Immature natural killer cell (primary cell): ENCODE data around the gene TBC1D7. TPM values are rescaled to one million over a fixed set of nuclear protein-coding genes. Genes with fewer than 3 reads are reported as not detected.

Source experiments
- DNase-seq, 3 donors: peaks; one replicate each; pipeline ENCODE4 v3.0.0; 2022; ENCODE audit warnings: mixed read lengths in 1 of 3
- H3K27ac Mint-ChIP-seq, 6 donors: one replicate each; pipeline ENCODE4 v1.8.0; 2020; ENCODE audit warnings: mixed read lengths in 6 of 6, mild to moderate bottlenecking in 5 of 6, inconsistent platforms in 4 of 6, moderate library complexity in 3 of 6
- H3K27me3 Mint-ChIP-seq, 3 donors: one replicate each; pipeline ENCODE4 v1.8.0; 2020 to 2021; ENCODE audit warnings: low read depth in 3 of 3, mild to moderate bottlenecking in 3 of 3, mixed read lengths in 3 of 3, moderate library complexity in 3 of 3, inconsistent platforms in 1 of 3
- H3K36me3 Mint-ChIP-seq, 3 donors: one replicate each; pipeline ENCODE4 v1.8.0; 2020; ENCODE audit warnings: mixed read lengths in 3 of 3, inconsistent platforms in 2 of 3, mild to moderate bottlenecking in 2 of 3
- H3K4me1 Mint-ChIP-seq, 2 donors: one replicate each; pipeline ENCODE4 v1.8.0; 2020; ENCODE audit warnings: inconsistent platforms in 2 of 2, mild to moderate bottlenecking in 2 of 2, mixed read lengths in 2 of 2, moderate library complexity in 1 of 2
- H3K4me3 Mint-ChIP-seq, 5 donors: one replicate each; pipeline ENCODE4 v1.8.0; 2020; ENCODE audit warnings: mild to moderate bottlenecking in 5 of 5, mixed read lengths in 5 of 5, inconsistent platforms in 3 of 5, moderate library complexity in 3 of 5
- H3K9me3 Mint-ChIP-seq, 6 donors: one replicate each; pipeline ENCODE4 v1.8.0; 2020; ENCODE audit warnings: mild to moderate bottlenecking in 6 of 6, mixed read lengths in 6 of 6, inconsistent platforms in 4 of 6, moderate library complexity in 3 of 6
- polyA plus RNA-seq, 3 donors: library from polyadenylated mRNA; unstranded; fragments of 300-500 nt; fragmentation: Illumina TruSeq; gene quantifications; one replicate each; pipeline ENCODE4 v1.2.3, GENCODE V29; 2021

TBC1D7 gene
- polyA plus RNA-seq, 3 donors from 2014 or later, result 19.0 to 40.3 (median 23.5) TPM

- peak overlapping the region in 2 of 5 donors; percentile 56 to 80 for H3K4me3 Mint-ChIP-seq
- peaks cover 0 to 1% (median 0%) of the 10 kb centered on the region in 3 donors for H3K27me3 Mint-ChIP-seq
- H3K36me3 Mint-ChIP-seq, result peaks cover 12 to 40% (median 19%) of the 10 kb centered on the region in 3 donors
- H3K27ac Mint-ChIP-seq, result peak overlapping the region in 4 of 6 donors; percentile 51 to 73 (median 64)
- H3K9me3 Mint-ChIP-seq, result no peaks in the 10 kb centered on the region
- H3K4me1 Mint-ChIP-seq, result peaks cover 20 to 21% of the 10 kb centered on the region in 2 donors
- peak in 1 of 3 donors; percentile 23 for DNase-seq
These were observed 24.7 kb downstream of the TBC1D7 start for GRCh38 chr6:13303668-13304017.

DNA sequence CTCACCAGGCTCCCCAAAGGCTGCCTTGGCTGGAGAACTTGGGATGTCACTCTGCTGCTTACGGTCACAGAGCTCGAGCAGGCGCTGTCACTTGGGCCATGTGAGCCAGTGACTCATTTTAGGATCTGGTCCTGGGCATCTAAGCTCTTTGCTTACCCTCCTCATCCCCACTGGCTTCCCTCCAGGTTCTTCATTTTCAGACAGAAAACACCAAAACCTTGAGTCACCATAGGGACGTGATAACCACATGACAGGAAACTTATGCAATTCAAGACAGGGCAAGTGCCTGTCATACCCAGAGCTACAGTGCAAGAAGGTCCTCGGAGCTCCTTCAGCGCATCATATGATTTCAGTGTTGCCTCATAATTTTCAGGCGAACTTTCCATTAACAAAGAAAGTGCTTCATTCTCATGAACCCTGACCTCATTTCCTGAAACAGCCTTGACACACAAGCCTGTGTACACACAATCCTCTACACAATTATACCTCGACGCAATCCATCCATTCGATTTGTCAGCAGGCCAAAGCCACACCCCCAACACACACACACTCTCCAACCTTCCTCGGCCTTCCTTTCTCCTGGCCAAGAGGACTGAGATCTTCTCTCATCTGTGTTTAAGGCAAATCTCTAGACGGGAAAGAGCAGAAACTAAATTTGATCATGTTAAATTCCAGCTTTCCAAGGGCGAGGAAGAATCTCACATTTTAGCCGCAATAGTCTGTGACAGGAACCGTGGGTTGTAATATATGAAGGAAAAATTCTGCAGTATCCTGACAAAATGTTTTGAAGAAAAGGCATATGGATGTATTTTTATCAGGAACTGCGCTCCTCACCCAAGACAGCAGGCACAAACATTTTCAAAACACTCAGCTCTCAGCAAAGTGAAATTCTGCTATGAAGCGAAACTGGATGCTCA, 25.3 kb downstream of the TBC1D7 start:
- no peaks in the 10 kb centered on the region for H3K9me3 Mint-ChIP-seq
- peaks cover 0 to 1% (median 0%) of the 10 kb centered on the region in 3 donors for H3K27me3 Mint-ChIP-seq
- peak overlapping the region in 1 of 5 donors; percentile 80 for H3K4me3 Mint-ChIP-seq
- DNase-seq, result peak; percentile 3 to 60 (median 15)
- peaks cover 20 to 21% of the 10 kb centered on the region in 2 donors for H3K4me1 Mint-ChIP-seq
- H3K36me3 Mint-ChIP-seq, result peaks cover 15 to 43% (median 22%) of the 10 kb centered on the region in 3 donors
- H3K27ac Mint-ChIP-seq, result peak overlapping the region; percentile 15 to 88 (median 72)

- no peak for DNase-seq
- peak overlapping the region in 1 of 5 donors; percentile 80 for H3K4me3 Mint-ChIP-seq
These were observed 26.0 kb downstream of the TBC1D7 start for GRCh38 chr6:13302291-13302690.

GRCh38 chr6:13300643-13301590, 27.4 kb downstream of the TBC1D7 start:
- DNase-seq, result no peak
- Mint-ChIP-seq H3K9me3 (no peaks in the 10 kb centered on the region), H3K4me3 (no peak overlapping the region), H3K27ac (peak overlapping the region in 2 of 6 donors; percentile 25 to 37), H3K36me3 (peaks cover 8 to 43% (median 14%) of the 10 kb centered on the region in 3 donors), H3K4me1 (peaks cover 21% of the 10 kb centered on the region in 2 donors), H3K27me3 (peaks cover 0 to 1% (median 0%) of the 10 kb centered on the region in 3 donors)

More at GRCh38 chr6:13302291-13302690, 26.0 kb downstream of the TBC1D7 start:
- peak overlapping the region in 4 of 6 donors; percentile 70 to 88 (median 76) for H3K27ac Mint-ChIP-seq
- peaks cover 20 to 21% of the 10 kb centered on the region in 2 donors for H3K4me1 Mint-ChIP-seq
- H3K36me3 Mint-ChIP-seq, result peaks cover 16 to 48% (median 18%) of the 10 kb centered on the region in 3 donors
- H3K9me3 Mint-ChIP-seq, result no peaks in the 10 kb centered on the region
- H3K27me3 Mint-ChIP-seq, result peaks cover 0 to 1% (median 0%) of the 10 kb centered on the region in 3 donors

DNA sequence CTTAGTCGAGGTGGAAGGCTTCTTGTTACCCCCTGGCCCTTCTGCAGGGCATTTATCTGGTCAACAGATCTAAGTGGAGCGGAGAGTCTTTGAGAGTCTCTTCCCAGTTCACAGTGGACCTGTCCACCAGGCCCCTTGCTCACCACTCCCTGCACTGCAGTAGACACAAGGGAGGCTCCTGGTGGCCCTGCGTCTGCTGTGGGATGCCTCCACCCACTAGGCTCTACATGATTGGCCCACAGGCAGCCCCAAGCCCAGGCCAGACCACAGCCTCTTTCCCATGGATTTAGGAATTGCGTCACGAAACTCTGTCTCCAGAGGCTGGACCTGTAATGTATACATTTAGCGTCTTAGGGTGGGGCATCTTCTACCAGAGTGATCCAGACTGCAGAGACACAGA, 28.4 kb downstream of the TBC1D7 start:
- DNase-seq, result no peak
- Mint-ChIP-seq H3K4me3 (no peak overlapping the region), H3K36me3 (peaks cover 12 to 41% (median 19%) of the 10 kb centered on the region in 3 donors), H3K9me3 (no peaks in the 10 kb centered on the region), H3K27ac (no peak overlapping the region), H3K27me3 (peaks cover 0 to 1% (median 0%) of the 10 kb centered on the region in 3 donors), H3K4me1 (peaks cover 21% of the 10 kb centered on the region in 2 donors)

DNA sequence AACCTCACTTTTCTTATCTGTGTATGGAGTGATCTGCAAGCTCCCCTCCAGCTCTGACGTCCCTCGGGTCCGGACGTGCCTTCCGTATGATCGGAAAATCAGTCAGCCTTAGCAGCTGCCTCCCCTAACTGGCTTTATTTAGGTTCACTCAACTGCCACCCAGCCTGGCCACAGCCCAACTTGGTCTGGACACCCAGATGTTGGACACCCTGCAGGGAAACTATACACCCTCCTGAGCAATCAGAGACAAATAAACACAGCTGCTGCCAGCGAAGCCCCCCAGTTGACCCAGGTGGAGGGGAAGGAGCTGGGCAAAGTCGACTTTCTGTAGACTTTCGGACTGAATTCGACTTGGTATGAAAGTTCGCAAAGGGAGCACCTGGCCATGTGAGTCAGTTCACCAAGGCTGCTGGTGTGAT, 28.9 kb downstream of the TBC1D7 start:
- H3K9me3 Mint-ChIP-seq, result no peaks in the 10 kb centered on the region
- H3K4me1 Mint-ChIP-seq, result peaks cover 18 to 19% of the 10 kb centered on the region in 2 donors
- peaks cover 17 to 41% (median 22%) of the 10 kb centered on the region in 3 donors for H3K36me3 Mint-ChIP-seq
- H3K27ac Mint-ChIP-seq, result no peak overlapping the region
- H3K27me3 Mint-ChIP-seq, result peaks cover 0 to 1% (median 0%) of the 10 kb centered on the region in 3 donors
- no peak for DNase-seq
- H3K4me3 Mint-ChIP-seq, result no peak overlapping the region

DNA sequence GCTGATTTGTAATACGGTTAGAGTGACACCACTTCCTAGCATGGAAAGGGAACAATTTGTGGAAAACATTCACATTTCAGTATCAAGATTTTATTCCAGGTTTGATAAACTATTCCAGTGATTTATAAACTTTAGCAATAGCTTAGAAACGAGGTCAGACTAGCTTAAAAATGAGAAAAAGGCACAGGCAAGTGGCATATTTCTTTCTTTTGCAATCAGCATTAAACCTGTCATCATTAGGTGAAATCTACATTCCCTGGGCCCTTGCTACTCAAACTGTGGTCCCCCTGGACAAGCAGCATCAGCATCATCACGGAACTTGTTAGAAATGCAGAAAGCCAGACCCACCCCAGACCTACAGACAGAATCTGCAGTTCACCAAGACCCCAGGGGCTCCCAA, 29.9 kb downstream of the TBC1D7 start:
- no peak for DNase-seq
- peak overlapping the region in 1 of 6 donors; percentile 21 for H3K27ac Mint-ChIP-seq
- no peaks in the 10 kb centered on the region for H3K9me3 Mint-ChIP-seq
- H3K27me3 Mint-ChIP-seq, result peaks cover 0 to 1% (median 0%) of the 10 kb centered on the region in 3 donors
- no peak overlapping the region for H3K4me3 Mint-ChIP-seq
- peaks cover 19 to 41% (median 27%) of the 10 kb centered on the region in 3 donors for H3K36me3 Mint-ChIP-seq
- H3K4me1 Mint-ChIP-seq, result peaks cover 9 to 13% of the 10 kb centered on the region in 2 donors

GRCh38 chr6:13297391-13297790, 30.9 kb downstream of the TBC1D7 start:
- H3K36me3 Mint-ChIP-seq, result peaks cover 24 to 43% (median 31%) of the 10 kb centered on the region in 3 donors
- H3K27ac Mint-ChIP-seq, result no peak overlapping the region
- no peak for DNase-seq
- H3K4me1 Mint-ChIP-seq, result peaks cover 0 to 3% of the 10 kb centered on the region in 2 donors
- H3K27me3 Mint-ChIP-seq, result peaks cover 0 to 1% (median 0%) of the 10 kb centered on the region in 3 donors
- H3K4me3 Mint-ChIP-seq, result no peak overlapping the region
- peaks cover 0 to 1% (median 0%) of the 10 kb centered on the region in 6 donors for H3K9me3 Mint-ChIP-seq

DNA sequence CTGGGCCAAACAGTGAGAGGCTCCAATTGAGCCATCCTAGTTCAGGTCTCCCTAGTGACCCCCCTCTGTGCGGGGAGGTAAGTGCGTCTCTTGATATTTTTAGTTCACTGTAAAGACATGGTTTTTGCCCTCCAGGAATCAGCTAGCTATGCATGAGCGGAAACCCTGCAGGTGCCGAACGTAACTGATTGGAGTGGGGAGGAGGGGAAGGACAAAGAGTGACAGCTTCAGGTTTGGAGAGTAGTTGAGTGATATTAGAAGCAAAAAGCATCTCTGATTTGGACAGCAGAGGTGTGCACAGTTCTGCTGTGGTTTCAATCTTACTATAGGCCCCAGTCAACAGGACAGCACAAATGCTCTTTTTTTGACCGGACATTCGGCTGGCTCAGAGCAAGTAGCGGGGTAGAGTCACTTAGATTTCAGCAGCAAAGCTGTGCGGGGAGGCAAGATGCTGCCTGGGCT, 31.8 kb downstream of the TBC1D7 start:
- H3K4me3 Mint-ChIP-seq, result no peak overlapping the region
- H3K36me3 Mint-ChIP-seq, result peaks cover 24 to 46% (median 30%) of the 10 kb centered on the region in 3 donors
- H3K4me1 Mint-ChIP-seq, result peaks cover 0 to 2% of the 10 kb centered on the region in 2 donors
- H3K9me3 Mint-ChIP-seq, result peaks cover 0 to 1% (median 0%) of the 10 kb centered on the region in 6 donors
- H3K27me3 Mint-ChIP-seq, result peaks cover 0 to 1% (median 0%) of the 10 kb centered on the region in 3 donors
- H3K27ac Mint-ChIP-seq, result no peak overlapping the region
- DNase-seq, result no peak

GRCh38 chr6:13295576-13295975, 32.8 kb downstream of the TBC1D7 start:
- peaks cover 0 to 1% of the 10 kb centered on the region in 2 donors for H3K4me1 Mint-ChIP-seq
- no peak for DNase-seq
- H3K9me3 Mint-ChIP-seq, result peaks cover 0 to 1% (median 0%) of the 10 kb centered on the region in 6 donors
- H3K27me3 Mint-ChIP-seq, result no peaks in the 10 kb centered on the region
- no peak overlapping the region for H3K27ac Mint-ChIP-seq
- H3K36me3 Mint-ChIP-seq, result peaks cover 22 to 46% (median 27%) of the 10 kb centered on the region in 3 donors
- no peak overlapping the region for H3K4me3 Mint-ChIP-seq

DNA sequence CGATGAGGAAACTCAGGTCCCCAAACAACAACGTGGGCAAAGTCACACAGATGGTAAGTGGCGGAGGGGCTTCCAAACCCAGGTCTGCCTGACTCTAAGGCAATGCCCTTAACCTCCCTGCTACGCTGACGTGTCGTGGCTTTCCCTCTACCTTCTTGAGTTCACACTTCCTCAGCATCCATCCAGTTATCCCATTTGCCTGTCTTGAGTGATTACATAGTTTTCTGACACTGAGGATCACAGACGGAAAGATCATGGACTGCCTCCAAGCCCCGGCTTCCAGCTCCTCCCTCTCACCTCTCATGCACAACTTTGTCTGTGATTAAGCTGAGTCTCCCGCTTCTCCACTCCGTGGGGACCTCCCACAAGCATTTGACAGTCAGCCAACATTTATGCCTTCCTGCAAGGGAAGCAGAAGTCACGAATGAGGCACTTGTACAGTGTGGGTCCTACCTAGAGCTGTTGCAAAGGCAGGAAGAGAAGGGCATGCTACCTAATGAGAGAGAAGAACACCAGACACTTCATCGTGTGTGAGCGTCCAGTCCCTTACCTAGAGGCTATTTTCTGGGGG, 33.8 kb downstream of the TBC1D7 start:
- H3K27me3 Mint-ChIP-seq, result no peaks in the 10 kb centered on the region
- no peak for DNase-seq
- peaks cover 0 to 1% (median 0%) of the 10 kb centered on the region in 6 donors for H3K9me3 Mint-ChIP-seq
- no peak overlapping the region for H3K4me3 Mint-ChIP-seq
- peaks cover 0 to 1% of the 10 kb centered on the region in 2 donors for H3K4me1 Mint-ChIP-seq
- H3K36me3 Mint-ChIP-seq, result peaks cover 26 to 52% (median 27%) of the 10 kb centered on the region in 3 donors
- H3K27ac Mint-ChIP-seq, result no peak overlapping the region

- no peak overlapping the region for H3K4me3 Mint-ChIP-seq
- no peaks in the 10 kb centered on the region for H3K27me3 Mint-ChIP-seq
- peaks cover 22 to 49% (median 22%) of the 10 kb centered on the region in 3 donors for H3K36me3 Mint-ChIP-seq
- H3K9me3 Mint-ChIP-seq, result peaks cover 0 to 1% (median 0%) of the 10 kb centered on the region in 6 donors
- H3K4me1 Mint-ChIP-seq, result peaks cover 0 to 1% of the 10 kb centered on the region in 2 donors
- DNase-seq, result no peak
- H3K27ac Mint-ChIP-seq, result no peak overlapping the region
These were observed 35.6 kb downstream of the TBC1D7 start for GRCh38 chr6:13292774-13293173.

- H3K4me1 Mint-ChIP-seq, result no peaks in the 10 kb centered on the region
- no peak overlapping the region for H3K4me3 Mint-ChIP-seq
- H3K27ac Mint-ChIP-seq, result no peak overlapping the region
- H3K36me3 Mint-ChIP-seq, result peaks cover 22 to 55% (median 29%) of the 10 kb centered on the region in 3 donors
- no peak for DNase-seq
- H3K9me3 Mint-ChIP-seq, result peaks cover 0 to 1% (median 0%) of the 10 kb centered on the region in 6 donors
- H3K27me3 Mint-ChIP-seq, result no peaks in the 10 kb centered on the region
These were observed 38.0 kb downstream of the TBC1D7 start for GRCh38 chr6:13290335-13290734.
